CD1c-positive myeloid dendritic cell (primary cell): ENCODE data around the gene RILP.

Experiments used
- DNase-seq: peaks from one replicate; pipeline ENCODE4 v3.0.0-alpha.2; 2016; ENCODE audit errors: extremely low spot score

Gene RILP

GRCh38 chr17:1604831-1605528, 44.7 kb downstream of the RILP start:
- DNase-seq, result no peak

- DNase-seq, result no peak
Measured at GRCh38 chr17:1601571-1601970, 48.1 kb downstream of the RILP start.

- DNase-seq, result no peak
Measured at GRCh38 chr17:1598399-1599095, 51.1 kb downstream of the RILP start.

- DNase-seq, result no peak
Measured at GRCh38 chr17:1597861-1598342, 51.8 kb downstream of the RILP start.
